ENCODE results near the gene ZNF74. TPM values are rescaled to one million over a fixed set of nuclear protein-coding genes. Genes with fewer than 3 reads are reported as not detected.
"Not testable (repeated sequence)": the region's sequence is repeated elsewhere in the genome, so short reads cannot be mapped to it uniquely, and the experiment has no call there.

The ZNF74 gene
- total and polyA plus RNA-seq, 3 donors from 2014 or later: 4.1 to 11.8 (median 6.5) TPM

- H3K36me3 ChIP-seq (ENCODE audit: low read depth, missing control alignments): no peaks in the 10 kb centered on the region
- no peaks in the 10 kb centered on the region for H3K4me1 ChIP-seq
- WGBS, 2 donors: 96 to 100% methylated on average over 5 of the region's 5 CpGs
- H3K27me3 ChIP-seq: no peaks in the 10 kb centered on the region
- H3K4me3 ChIP-seq: no peak overlapping the region
- intact Hi-C loops (cut with DNase I; ENCODE audit: low total_unique reads): no loop called here
- no peaks in the 10 kb centered on the region for H3K9me3 ChIP-seq
- DNase-seq: no peak
- H3K27ac ChIP-seq: no peak overlapping the region
- TF ChIP-seq CTCF (IDR thresholded peaks at IDR 0.05) (no peak), POLR2A (IDR thresholded peaks at IDR 0.05) (no peak)
These were observed 54.7 kb downstream of the ZNF74 start for GRCh38 chr22:20448630-20449029.

GRCh38 chr22:20449819-20450550, 56.0 kb downstream of the ZNF74 start:
- no peaks in the 10 kb centered on the region for H3K4me1 ChIP-seq
- no peak overlapping the region for H3K27ac ChIP-seq
- no peak for DNase-seq
- no peaks in the 10 kb centered on the region for H3K27me3 ChIP-seq
- no peak overlapping the region for H3K4me3 ChIP-seq
- no peaks in the 10 kb centered on the region for H3K9me3 ChIP-seq
- WGBS, 2 donors: 90 to 97% methylated on average over 16 to 19 of the region's 19 CpGs
- TF ChIP-seq POLR2A (IDR thresholded peaks at IDR 0.05) (no peak), CTCF (IDR thresholded peaks at IDR 0.05) (no peak)
- no peaks in the 10 kb centered on the region for H3K36me3 ChIP-seq (ENCODE audit: low read depth, missing control alignments)
- intact Hi-C loops (cut with DNase I; ENCODE audit: low total_unique reads): no loop called here

- no peak for TF ChIP-seq POLR2A (IDR thresholded peaks at IDR 0.05)
- no peak for TF ChIP-seq CTCF (IDR thresholded peaks at IDR 0.05)
- WGBS, 2 donors: 78 to 97% methylated on average over 1 of the region's 1 CpG
- intact Hi-C loops (cut with DNase I; ENCODE audit: low total_unique reads): no loop called here
- no peaks in the 10 kb centered on the region for H3K9me3 ChIP-seq
- no peak for DNase-seq
- H3K36me3 ChIP-seq (ENCODE audit: low read depth, missing control alignments): no peaks in the 10 kb centered on the region
- H3K4me3 ChIP-seq: no peak overlapping the region
- H3K4me1 ChIP-seq: no peaks in the 10 kb centered on the region
- no peak overlapping the region for H3K27ac ChIP-seq
- no peaks in the 10 kb centered on the region for H3K27me3 ChIP-seq
These were observed 56.6 kb downstream of the ZNF74 start for GRCh38 chr22:20450551-20450906.

- 94 to 95% methylated on average over 14 to 15 of the region's 15 CpGs for WGBS, 2 donors
- H3K4me3 ChIP-seq; H3K9me3 ChIP-seq; H3K27me3 ChIP-seq; intact Hi-C loops (cut with DNase I; ENCODE audit: low total_unique reads); H3K27ac ChIP-seq; DNase-seq; H3K36me3 ChIP-seq (ENCODE audit: low read depth, missing control alignments); H3K4me1 ChIP-seq: not testable (repeated sequence)
These were observed 57.3 kb downstream of the ZNF74 start for GRCh38 chr22:20451129-20451778.

GRCh38 chr22:20451920-20452319, 58.0 kb downstream of the ZNF74 start:
- WGBS, 2 donors: 69 to 80% methylated on average over 2 of the region's 2 CpGs
- Histone ChIP-seq H3K4me1 (peaks cover 3% of the 10 kb centered on the region), H3K4me3 (no peak overlapping the region), H3K36me3 (ENCODE audit: low read depth, missing control alignments) (no peaks in the 10 kb centered on the region), H3K27ac (no peak overlapping the region), H3K27me3 (no peaks in the 10 kb centered on the region), H3K9me3 (no peaks in the 10 kb centered on the region)
- DNase-seq: no peak
- TF ChIP-seq POLR2A (IDR thresholded peaks at IDR 0.05): no peak
- TF ChIP-seq CTCF (IDR thresholded peaks at IDR 0.05): no peak
- intact Hi-C loops (cut with DNase I; ENCODE audit: low total_unique reads): no loop called here
